Stomach smooth muscle (tissue), 2 donors: ENCODE data around the gene NACC2.

ENCODE experiments used
- H3K27ac ChIP-seq: one replicate; pipeline ENCODE4 v1.7.0; 2013; ENCODE audit warnings: mild to moderate bottlenecking, low read length, inconsistent platforms
- H3K27me3 ChIP-seq, 2 donors: one replicate each; pipeline ENCODE4 v1.7.0; 2013; ENCODE audit warnings: low read length in 2 of 2; ENCODE audit not compliant: insufficient read depth in 2 of 2, control insufficient read depth in 1 of 2
- H3K36me3 ChIP-seq, 2 donors: one replicate each; pipeline ENCODE4 v1.7.0; 2013; ENCODE audit warnings: low read length in 2 of 2; ENCODE audit not compliant: control insufficient read depth in 2 of 2, insufficient read depth in 2 of 2
- H3K4me1 ChIP-seq: one replicate; pipeline ENCODE4 v1.7.0; 2013; ENCODE audit warnings: low read length; ENCODE audit not compliant: control insufficient read depth, insufficient read depth
- H3K4me3 ChIP-seq, 2 donors: one replicate each; pipeline ENCODE4 v1.7.0; 2013; ENCODE audit warnings: low read length in 2 of 2
- H3K9ac ChIP-seq, 2 donors: one replicate each; pipeline ENCODE4 v1.7.0; 2013; ENCODE audit warnings: low read length in 2 of 2, mild to moderate bottlenecking in 1 of 2
- H3K9me3 ChIP-seq, 2 donors: one replicate each; pipeline ENCODE4 v1.7.0; 2013; ENCODE audit warnings: low read length in 2 of 2; ENCODE audit not compliant: control insufficient read depth in 2 of 2
- donor health status: healthy.
- donor health status: Pancreatic carcinoma.

Gene NACC2

GRCh38 chr9:136137321-136138265 is 42.5 kb upstream of the NACC2 start:
- H3K4me3 ChIP-seq = no peak overlapping the region
- H3K4me1 ChIP-seq = peaks cover 15% of the 10 kb centered on the region
- H3K9ac ChIP-seq = no peak overlapping the region
- no peaks in the 10 kb centered on the region for H3K36me3 ChIP-seq
- peaks cover 31 to 59% of the 10 kb centered on the region in 2 donors for H3K27me3 ChIP-seq
- H3K9me3 ChIP-seq = no peaks in the 10 kb centered on the region
- H3K27ac ChIP-seq = no peak overlapping the region

GRCh38 chr9:136136127-136136925 is 41.2 kb upstream of the NACC2 start:
- peaks cover 17% of the 10 kb centered on the region for H3K4me1 ChIP-seq
- H3K27me3 ChIP-seq = peaks cover 39 to 68% of the 10 kb centered on the region in 2 donors
- H3K36me3 ChIP-seq = no peaks in the 10 kb centered on the region
- H3K4me3 ChIP-seq = no peak overlapping the region
- H3K9ac ChIP-seq = no peak overlapping the region
- H3K27ac ChIP-seq = no peak overlapping the region
- H3K9me3 ChIP-seq = no peaks in the 10 kb centered on the region

GRCh38 chr9:136135326-136136126 is 40.4 kb upstream of the NACC2 start:
- Histone ChIP-seq H3K4me3 (no peak overlapping the region), H3K27me3 (peaks cover 39 to 72% of the 10 kb centered on the region in 2 donors)

GRCh38 chr9:136133959-136134484 is 38.9 kb upstream of the NACC2 start:
- peaks cover 17% of the 10 kb centered on the region for H3K4me1 ChIP-seq
- H3K27ac ChIP-seq = no peak overlapping the region
- H3K27me3 ChIP-seq = peaks cover 43 to 78% of the 10 kb centered on the region in 2 donors
- H3K4me3 ChIP-seq = peak overlapping the region; percentile 55 to 60
- no peak overlapping the region for H3K9ac ChIP-seq
- H3K9me3 ChIP-seq = no peaks in the 10 kb centered on the region
- H3K36me3 ChIP-seq = no peaks in the 10 kb centered on the region

More at GRCh38 chr9:136135326-136136126, 40.4 kb upstream of the NACC2 start:
- Histone ChIP-seq H3K4me1 (peaks cover 17% of the 10 kb centered on the region), H3K27ac (no peak overlapping the region), H3K9me3 (no peaks in the 10 kb centered on the region), H3K9ac (no peak overlapping the region), H3K36me3 (no peaks in the 10 kb centered on the region)

GRCh38 chr9:136133191-136133958 is 38.3 kb upstream of the NACC2 start:
- H3K4me3 ChIP-seq = peak overlapping the region; percentile 55 to 60
- no peaks in the 10 kb centered on the region for H3K9me3 ChIP-seq
- H3K36me3 ChIP-seq = no peaks in the 10 kb centered on the region
- no peak overlapping the region for H3K27ac ChIP-seq
- peaks cover 17% of the 10 kb centered on the region for H3K4me1 ChIP-seq
- H3K9ac ChIP-seq = no peak overlapping the region
- H3K27me3 ChIP-seq = peaks cover 39 to 73% of the 10 kb centered on the region in 2 donors

- Histone ChIP-seq H3K9me3 (no peaks in the 10 kb centered on the region), H3K9ac (no peak overlapping the region), H3K36me3 (no peaks in the 10 kb centered on the region), H3K27me3 (peaks cover 38 to 68% of the 10 kb centered on the region in 2 donors), H3K4me1 (peaks cover 17% of the 10 kb centered on the region), H3K27ac (no peak overlapping the region), H3K4me3 (no peak overlapping the region)
Observed at GRCh38 chr9:136132512-136133050, 37.5 kb upstream of the NACC2 start.

GRCh38 chr9:136131629-136132511 is 36.8 kb upstream of the NACC2 start:
- Histone ChIP-seq H3K9me3 (no peaks in the 10 kb centered on the region), H3K4me1 (peaks cover 17% of the 10 kb centered on the region), H3K36me3 (no peaks in the 10 kb centered on the region), H3K9ac (no peak overlapping the region), H3K4me3 (no peak overlapping the region), H3K27ac (no peak overlapping the region), H3K27me3 (peaks cover 34 to 60% of the 10 kb centered on the region in 2 donors)

- H3K27me3 ChIP-seq = peaks cover 23 to 34% of the 10 kb centered on the region in 2 donors
- H3K4me1 ChIP-seq = peaks cover 14% of the 10 kb centered on the region
- no peak overlapping the region for H3K9ac ChIP-seq
- H3K27ac ChIP-seq = no peak overlapping the region
- no peaks in the 10 kb centered on the region for H3K36me3 ChIP-seq
- no peak overlapping the region for H3K4me3 ChIP-seq
- no peaks in the 10 kb centered on the region for H3K9me3 ChIP-seq
Observed at GRCh38 chr9:136129176-136129575, 34.1 kb upstream of the NACC2 start.

- Histone ChIP-seq H3K9ac (no peak overlapping the region), H3K27me3 (peaks cover 17 to 27% of the 10 kb centered on the region in 2 donors), H3K9me3 (no peaks in the 10 kb centered on the region), H3K27ac (no peak overlapping the region), H3K4me3 (no peak overlapping the region), H3K36me3 (no peaks in the 10 kb centered on the region), H3K4me1 (peaks cover 6% of the 10 kb centered on the region)
Observed at GRCh38 chr9:136128436-136128835, 33.3 kb upstream of the NACC2 start.
